SW480 (cell line): Measurements from ENCODE around the gene TAS2R60.
A peak's percentile ranks its signal among the peaks of the same experiment; 100 is the strongest.
"Not testable (repeated sequence)": the region's sequence is repeated elsewhere in the genome, so short reads cannot be mapped to it uniquely, and the experiment has no call there.

ENCODE experiments used
- DNase-seq: peaks from one replicate; pipeline ENCODE4 v3.0.0-alpha.2; 2016; ENCODE audit warnings: low spot score

TAS2R60 gene

GRCh38 chr7:143411976-143412708 is 31.1 kb upstream of the TAS2R60 start:
- no peak for DNase-seq

- DNase-seq = no peak
These were observed 30.1 kb upstream of the TAS2R60 start for GRCh38 chr7:143413123-143413522.

GRCh38 chr7:143415209-143415608 is 28.0 kb upstream of the TAS2R60 start:
- DNase-seq = not testable (repeated sequence)

- DNase-seq = no peak
These were observed 27.4 kb upstream of the TAS2R60 start for GRCh38 chr7:143415742-143416397.

GRCh38 chr7:143416565-143417149 is 26.6 kb upstream of the TAS2R60 start:
- DNase-seq = peak; percentile 46

GRCh38 chr7:143417734-143418383 is 25.4 kb upstream of the TAS2R60 start:
- DNase-seq = no peak

- DNase-seq = no peak
These were observed 24.4 kb upstream of the TAS2R60 start for GRCh38 chr7:143418681-143419458.

- DNase-seq = no peak
These were observed 23.4 kb upstream of the TAS2R60 start for GRCh38 chr7:143419880-143420279.

- DNase-seq = not testable (repeated sequence)
These were observed 22.6 kb upstream of the TAS2R60 start for GRCh38 chr7:143420624-143421023.

GRCh38 chr7:143422033-143422432 is 21.2 kb upstream of the TAS2R60 start:
- DNase-seq = no peak

- DNase-seq = not testable (repeated sequence)
These were observed 18.8 kb upstream of the TAS2R60 start for GRCh38 chr7:143424476-143424875.

GRCh38 chr7:143426479-143427142 is 16.6 kb upstream of the TAS2R60 start:
- DNase-seq = no peak

- no peak for DNase-seq
These were observed 13.2 kb upstream of the TAS2R60 start for GRCh38 chr7:143429770-143430698.

GRCh38 chr7:143431109-143431508 is 12.1 kb upstream of the TAS2R60 start:
- DNase-seq = no peak

GRCh38 chr7:143433759-143434158 is 9.5 kb upstream of the TAS2R60 start:
- DNase-seq = no peak

- no peak for DNase-seq
These were observed 8.6 kb upstream of the TAS2R60 start for GRCh38 chr7:143434660-143435059.

GRCh38 chr7:143435266-143435665 is 8.0 kb upstream of the TAS2R60 start:
- no peak for DNase-seq

GRCh38 chr7:143436325-143436946 is 6.8 kb upstream of the TAS2R60 start:
- DNase-seq = no peak

GRCh38 chr7:143437578-143437977 is 5.7 kb upstream of the TAS2R60 start:
- DNase-seq = no peak

GRCh38 chr7:143439866-143440265 is 3.4 kb upstream of the TAS2R60 start:
- DNase-seq = no peak
